ENCODE data around the gene DAPK2. TPM values are rescaled to one million over a fixed set of nuclear protein-coding genes. Genes with fewer than 3 reads are reported as not detected.

DAPK2 gene
- total RNA-seq, 2 donors from 2014 or later: 2.1 to 3.1 TPM

DNA sequence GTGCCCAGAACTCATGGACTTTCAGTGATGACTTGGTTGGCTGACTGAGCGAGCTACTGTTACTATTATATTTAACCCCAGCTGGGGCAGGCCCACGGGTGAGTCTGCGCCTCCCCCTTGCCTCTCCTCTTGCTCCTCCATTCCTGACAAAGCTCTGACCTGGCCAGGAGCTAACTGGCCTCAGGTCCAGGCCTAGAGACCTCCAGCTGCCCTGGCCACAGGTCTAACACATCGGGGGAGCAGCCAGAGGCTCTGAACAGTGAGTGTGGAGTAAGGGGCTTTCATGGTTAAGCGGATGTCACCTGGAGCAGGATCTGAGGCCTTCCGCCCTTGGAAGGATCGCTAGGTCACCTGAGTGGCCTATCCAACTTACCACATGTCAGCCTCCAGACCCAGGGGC lies 116.3 kb downstream of the DAPK2 start:
- DNase-seq (ENCODE audit: low spot score): no peak
- intact Hi-C loops (cut with DNase I): no loop called here

DNA sequence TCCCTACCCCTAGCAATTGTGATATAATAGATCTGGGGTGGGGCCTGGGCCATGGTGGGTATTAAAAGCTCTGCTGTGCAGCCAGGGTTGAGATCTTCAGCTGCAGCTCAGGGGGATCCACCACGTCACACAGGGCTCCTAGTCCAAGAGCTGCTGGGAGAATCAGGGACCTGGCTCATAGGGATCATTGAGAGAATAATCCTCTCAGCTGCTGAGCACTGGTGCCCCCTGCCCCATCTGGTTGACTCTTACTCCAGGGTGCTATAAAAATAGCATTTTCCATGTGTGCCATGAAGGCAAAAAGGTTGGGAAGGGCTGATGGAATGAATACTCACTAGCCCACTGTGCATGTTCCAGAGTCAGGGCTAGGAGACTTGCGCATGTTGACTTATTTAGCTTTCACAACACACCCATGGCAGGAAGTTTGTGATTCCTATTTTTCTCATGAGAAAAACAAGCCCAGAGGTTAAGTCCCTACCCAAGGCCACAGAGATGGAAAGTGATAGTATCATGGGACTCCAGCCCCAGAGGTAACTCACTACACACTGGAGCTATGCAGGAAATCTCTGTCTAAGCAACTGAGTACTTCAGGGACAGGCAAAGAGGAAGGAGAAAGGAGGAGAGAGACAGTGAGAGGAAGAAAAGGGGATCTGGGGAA lies 118.0 kb downstream of the DAPK2 start:
- no peak for DNase-seq (ENCODE audit: low spot score)
- intact Hi-C loops (cut with DNase I): no loop called here

DNA sequence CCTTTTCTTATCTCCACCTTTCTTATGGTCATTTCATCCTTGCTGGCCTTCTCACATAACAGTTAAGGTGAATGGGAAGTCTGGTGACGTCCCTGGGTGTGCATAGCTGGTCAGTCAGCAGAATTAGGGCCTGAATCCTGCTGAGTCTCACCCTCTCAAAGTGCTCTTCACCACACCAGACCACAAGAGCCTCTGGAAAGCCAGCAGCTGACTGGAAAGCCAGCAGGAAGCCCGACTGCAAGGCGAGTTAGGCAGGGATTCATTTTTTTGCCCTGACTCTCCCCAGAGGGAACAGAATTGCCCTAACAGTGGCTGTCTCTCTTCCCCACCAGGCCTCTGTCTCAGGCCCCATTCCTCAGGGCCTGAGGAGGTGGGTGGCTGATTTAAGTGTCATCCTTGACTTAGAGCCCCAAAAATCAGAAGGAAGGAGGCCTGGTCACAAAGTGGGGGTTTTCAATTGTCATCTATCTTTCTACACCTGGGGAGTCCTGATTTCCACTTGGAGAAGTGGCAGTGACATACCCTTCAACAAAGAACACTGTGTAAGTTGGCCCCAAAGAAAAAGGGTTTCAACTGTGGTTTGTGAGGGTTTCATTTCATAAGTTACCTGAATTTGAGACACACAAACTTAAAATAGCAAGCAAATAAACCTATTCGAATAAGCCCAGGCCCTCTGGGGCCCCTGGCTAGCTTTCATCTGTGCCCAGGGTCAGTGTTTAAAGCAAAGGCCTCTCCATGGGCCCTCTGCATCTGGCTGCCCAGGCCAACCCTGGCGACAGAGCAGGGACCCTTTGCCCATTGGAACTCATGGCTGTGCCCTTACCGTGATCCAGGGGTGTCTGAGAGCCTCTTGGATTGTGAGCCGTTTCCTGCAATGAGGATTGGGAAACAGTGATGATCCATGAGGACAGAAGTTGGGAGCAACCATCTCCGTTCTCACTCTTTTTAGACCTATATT lies 122.0 kb downstream of the DAPK2 start:
- intact Hi-C loops (cut with DNase I): loop anchor here in 1 of 2 donors (5.0 kb wide), 1 partner anchor 62 kb away; no protein-coding TSS in a partner anchor
- peak; percentile 56 for DNase-seq (ENCODE audit: low spot score)

DNA sequence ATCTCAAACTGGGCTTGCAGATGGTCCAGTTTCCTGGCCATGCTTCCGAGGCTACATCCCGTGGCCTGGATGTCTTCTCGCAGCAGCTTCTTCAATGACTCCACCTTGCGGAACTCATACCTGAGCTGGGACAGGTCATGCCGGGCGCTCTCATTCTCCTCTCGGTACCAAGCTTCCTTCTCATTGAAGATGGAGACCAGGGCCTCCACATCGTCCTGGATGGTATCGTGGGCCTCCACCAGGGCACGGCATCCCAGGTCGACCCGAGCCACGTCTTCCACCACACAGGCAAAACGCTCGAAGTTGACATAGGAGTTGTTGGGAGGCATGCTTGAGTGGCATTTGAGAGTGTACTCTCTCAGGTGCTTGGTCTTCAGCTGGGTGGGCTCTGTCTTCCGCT lies 123.4 kb downstream of the DAPK2 start:
- intact Hi-C loops (cut with DNase I): loop anchor here in 1 of 2 donors (5.0 kb wide), 1 partner anchor 61 kb away; no protein-coding TSS in a partner anchor

DNA sequence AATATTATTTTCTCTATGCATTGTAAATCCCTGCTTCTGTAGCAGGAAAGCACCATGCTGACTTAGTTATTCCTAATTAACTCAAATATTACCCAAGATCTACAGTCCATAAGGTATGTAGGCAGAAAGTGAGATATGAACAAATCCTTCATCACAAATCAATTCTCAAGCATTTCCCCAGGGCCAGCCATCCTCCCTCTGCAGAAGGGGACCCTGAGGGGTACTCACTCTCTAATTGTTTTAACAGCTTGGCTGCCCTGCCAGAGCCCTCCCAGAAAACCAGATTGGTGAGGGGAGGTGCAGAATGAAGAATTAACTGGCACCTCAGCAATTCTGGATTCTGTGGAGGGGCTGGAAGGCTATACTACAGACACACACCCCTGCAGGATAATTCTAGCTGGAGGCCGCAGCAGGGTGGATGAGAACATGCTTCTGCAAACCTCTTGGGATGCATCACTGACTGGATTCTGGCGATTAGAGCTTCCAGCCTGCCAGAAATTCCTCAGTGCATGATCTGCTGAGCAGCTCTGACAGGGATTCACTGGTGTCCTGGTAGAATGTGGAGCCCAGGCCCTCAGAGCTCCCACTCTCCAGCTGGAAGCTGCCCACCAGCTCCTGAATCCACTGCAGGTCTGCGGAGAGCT lies 123.9 kb downstream of the DAPK2 start:
- peak; percentile 62 for DNase-seq (ENCODE audit: low spot score)
- intact Hi-C loops (cut with DNase I): loop anchor here in 1 of 2 donors (5.0 kb wide), 1 partner anchor 60 kb away; no protein-coding TSS in a partner anchor

More for the DNA sequence above, 123.4 kb downstream of the DAPK2 start:
- peak; percentile 51 for DNase-seq (ENCODE audit: low spot score)

DNA sequence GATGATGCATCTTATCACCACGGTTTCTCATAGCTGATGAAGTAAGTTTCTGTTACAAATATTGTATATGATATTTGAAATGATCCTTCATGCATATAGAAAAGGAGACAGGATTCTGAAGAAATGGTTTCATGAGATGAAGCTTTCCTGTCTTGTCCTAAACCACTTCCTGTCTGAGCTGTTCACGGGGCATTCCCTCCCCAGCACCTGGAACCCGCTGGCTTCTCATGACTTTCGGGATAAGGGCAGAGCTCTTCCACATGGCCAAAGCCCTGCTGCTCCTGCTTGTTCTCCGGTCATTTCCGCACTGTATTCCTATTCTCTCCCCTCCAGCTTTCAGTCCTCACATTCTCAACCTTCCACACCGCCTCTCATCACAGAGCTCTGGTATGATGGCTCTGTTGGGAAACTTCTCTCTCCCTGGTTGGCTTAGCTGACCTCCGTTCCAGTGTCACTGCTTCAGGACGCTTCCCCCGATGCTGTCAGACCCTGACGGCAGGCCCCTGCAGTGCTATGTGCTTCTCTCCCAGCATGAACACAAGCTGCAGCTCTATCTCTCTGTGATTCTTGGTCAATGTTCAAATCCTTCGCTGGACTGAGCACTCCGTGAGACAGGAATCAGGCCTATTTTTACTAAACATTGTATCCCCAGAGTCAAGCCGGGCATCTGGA lies 125.6 kb downstream of the DAPK2 start:
- intact Hi-C loops (cut with DNase I): loop anchor here in 1 of 2 donors (5.0 kb wide), 1 partner anchor 58 kb away; no protein-coding TSS in a partner anchor
- DNase-seq (ENCODE audit: low spot score): peak; percentile 11

DNA sequence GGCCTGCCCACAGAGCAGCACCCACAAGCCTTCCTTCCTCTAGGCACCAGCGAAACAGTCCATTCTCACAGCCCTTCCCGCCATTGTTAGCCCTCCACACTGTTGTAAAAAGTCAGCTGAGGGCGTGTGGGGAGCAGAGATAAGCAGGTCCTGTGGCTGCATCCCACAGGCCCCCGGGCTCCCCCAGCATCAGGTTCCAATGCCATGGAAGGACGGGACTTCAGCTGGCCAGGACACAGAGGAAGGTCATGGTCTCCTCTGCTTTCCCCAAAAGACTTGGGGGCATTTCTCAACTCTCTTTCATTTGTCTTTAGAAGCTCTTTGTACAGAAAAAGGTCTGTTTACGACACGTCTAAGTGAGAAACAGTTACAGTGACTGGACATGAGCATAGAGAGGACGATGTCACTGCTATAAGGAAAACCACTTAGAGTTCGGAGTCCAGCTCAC lies 127.4 kb downstream of the DAPK2 start:
- no peak for DNase-seq (ENCODE audit: low spot score)
- intact Hi-C loops (cut with DNase I): no loop called here

DNA sequence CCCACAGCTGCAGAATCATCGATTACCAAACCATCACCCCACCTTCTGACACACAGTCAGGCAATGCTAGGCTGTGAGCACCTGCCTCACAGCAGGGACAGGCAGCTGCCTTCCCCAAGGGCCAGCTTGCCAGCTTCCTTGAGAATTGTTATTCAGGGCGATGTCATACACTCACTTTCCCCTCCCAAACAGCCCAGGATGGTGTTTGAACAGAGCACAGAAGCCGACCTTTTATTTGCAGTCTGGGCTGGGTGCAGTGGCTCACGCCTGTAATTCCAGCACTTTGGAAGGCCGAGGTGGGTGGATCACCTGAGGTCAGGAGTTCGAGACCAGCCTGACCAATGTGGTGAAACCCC lies 128.0 kb downstream of the DAPK2 start:
- no peak for DNase-seq (ENCODE audit: low spot score)
- intact Hi-C loops (cut with DNase I): no loop called here

DNA sequence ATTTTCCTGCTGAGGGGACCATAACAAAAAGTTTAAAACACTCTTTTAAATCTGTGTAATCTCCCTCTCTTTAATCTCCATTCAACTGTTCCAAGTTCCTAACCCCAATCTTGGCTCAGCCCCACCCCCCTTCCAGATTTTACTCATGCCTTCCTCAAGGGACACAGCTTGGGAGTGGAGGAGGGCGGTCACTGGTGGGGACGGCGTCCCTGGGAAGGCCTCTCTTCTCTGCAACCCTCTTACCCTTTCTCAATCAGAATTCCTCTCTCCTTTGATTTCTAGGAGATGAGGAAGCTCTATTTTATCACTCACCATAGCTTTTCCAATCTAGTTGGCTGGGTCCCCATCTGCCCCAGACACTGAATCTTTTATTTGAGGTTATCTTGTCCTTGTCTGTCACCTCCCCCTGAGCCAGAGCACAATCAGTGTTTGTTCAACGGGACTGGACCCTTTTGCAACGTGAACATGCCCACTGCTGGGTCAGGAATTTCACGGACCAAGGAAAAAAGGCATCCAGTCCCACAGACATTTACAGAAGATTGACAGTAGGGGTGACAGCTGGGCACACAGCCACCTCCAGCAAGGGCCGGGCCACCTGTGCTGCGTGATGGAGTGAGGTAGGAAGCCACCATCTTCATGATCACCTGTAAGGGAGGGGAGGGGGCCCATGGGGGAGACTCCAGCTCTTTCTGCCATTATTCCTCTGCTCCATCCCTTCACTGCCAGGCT lies 128.5 kb downstream of the DAPK2 start:
- DNase-seq (ENCODE audit: low spot score): no peak
- intact Hi-C loops (cut with DNase I): no loop called here

DNA sequence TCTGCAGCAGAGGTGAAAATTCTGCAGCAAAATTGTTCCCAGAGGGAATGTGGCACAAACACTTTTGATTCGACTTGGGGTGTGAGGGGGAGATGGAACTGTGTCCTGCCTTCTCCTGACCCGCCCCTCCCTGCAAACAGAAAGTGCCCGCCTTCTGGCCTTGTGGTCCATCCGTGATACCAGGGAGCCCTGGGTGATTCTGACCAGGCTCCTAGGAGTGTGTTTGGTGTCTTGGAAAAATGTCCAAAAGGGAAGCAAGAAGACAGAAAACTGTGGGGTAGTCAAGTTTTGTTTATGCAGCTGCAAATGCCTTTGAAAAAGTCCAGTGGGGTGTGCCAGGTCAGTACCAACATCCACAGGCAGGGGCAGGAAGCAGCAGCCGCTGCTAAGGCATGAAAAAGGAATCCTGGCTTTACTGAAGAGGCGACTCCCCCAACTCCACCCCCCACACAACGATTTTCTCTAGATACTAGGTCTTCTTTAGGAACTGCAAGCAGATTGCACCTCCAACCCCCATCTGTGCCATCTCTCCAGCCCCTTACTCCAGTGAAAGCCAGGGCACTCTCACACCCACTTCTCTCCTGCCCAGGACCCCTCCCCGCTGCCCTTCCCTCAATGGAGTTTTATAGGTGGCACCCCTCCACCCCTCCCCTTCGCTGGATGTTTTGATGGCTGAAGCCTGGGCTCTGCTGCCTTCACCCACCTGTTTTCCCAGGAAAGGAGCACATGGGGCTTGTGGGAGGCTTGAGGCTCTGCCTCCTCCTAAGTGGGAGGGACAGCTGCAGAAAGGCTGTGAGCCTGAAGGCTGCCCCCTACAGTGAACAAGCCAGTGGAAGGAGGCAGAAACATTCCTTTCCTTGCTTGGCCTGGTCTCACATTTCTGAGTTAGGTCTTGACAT lies 130.2 kb downstream of the DAPK2 start:
- no peak for DNase-seq (ENCODE audit: low spot score)
- intact Hi-C loops (cut with DNase I): no loop called here

DNA sequence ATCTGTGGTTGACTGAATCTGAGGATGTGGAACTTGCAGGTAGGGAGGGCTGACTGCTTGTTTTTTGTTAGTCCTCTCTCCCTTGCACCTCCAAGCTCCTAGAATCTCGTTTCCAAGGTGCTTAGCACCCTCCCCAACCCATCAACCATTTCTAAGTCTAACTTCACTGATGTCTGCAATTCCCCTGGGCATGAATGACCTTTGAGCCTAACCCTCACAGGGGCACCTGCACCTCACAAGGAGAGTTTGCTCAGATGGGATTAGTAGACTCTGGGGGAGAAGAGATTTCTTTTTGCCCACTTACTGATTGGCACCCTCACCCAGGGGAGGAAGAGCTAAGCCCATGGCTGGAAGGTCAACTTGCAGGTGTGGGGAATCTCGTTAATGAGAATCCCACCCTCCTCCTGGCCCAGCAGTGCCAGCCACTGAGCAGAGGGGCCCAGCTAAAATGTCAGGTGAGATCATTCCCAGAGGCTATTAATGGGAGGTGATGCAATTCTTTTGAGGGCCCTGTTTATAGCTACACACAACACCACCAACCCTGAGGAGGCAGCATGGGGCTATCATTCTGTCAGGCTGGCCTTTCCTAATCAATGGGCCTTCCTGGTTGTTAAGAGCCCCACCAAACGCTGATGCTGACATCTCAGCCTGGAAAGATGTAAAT lies 130.9 kb downstream of the DAPK2 start:
- DNase-seq (ENCODE audit: low spot score): no peak
- intact Hi-C loops (cut with DNase I): no loop called here

DNA sequence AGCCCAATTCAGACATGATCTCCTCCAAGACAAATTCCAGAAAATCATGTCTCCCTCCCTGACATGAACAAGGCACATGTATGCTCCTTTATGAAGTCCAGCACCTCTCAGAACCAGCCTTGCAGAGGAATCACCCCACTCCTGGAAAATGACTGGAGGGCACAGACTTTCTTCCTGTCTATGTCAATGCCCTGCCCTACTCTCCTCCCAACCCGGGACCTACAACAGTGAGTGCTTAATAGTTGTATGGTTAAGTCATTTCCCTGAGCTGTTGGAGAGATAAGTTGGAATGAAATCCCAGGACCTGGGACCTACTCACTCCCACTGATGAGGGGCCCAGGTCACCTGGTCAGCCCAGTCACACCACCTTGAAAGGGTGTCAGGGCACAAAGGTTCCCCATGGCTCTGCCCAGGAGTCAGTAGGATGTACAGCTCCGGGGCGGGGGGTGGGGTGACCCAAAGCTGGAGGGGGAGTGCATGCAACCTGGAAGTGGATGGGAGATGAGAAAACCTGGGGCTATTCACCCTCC lies 132.4 kb downstream of the DAPK2 start:
- DNase-seq (ENCODE audit: low spot score): no peak
- intact Hi-C loops (cut with DNase I): loop anchor here in 1 of 2 donors (5.0 kb wide), 1 partner anchor 1738 kb away; no protein-coding TSS in a partner anchor

DNA sequence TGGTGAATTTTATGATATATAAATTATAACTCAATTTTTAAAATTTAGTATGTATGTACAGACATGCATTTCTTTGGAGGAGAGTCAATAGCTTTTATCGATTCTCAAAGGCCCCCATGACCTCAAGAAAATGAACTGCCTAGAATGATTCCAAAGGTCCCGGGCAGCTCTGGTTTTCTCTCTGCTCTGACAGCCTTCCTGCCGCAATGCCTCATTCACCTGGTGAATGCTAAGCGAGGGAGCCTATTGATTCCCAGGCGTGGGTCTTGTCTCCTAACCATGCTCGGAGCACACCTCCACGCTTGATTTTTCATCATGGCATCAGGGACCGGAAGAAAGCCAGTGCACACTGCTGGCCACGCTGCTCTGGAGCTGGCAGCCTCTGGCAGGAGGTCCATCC lies 132.9 kb downstream of the DAPK2 start:
- intact Hi-C loops (cut with DNase I): loop anchor here in 1 of 2 donors (5.0 kb wide), 1 partner anchor 1739 kb away; no protein-coding TSS in a partner anchor
- DNase-seq (ENCODE audit: low spot score): no peak

DNA sequence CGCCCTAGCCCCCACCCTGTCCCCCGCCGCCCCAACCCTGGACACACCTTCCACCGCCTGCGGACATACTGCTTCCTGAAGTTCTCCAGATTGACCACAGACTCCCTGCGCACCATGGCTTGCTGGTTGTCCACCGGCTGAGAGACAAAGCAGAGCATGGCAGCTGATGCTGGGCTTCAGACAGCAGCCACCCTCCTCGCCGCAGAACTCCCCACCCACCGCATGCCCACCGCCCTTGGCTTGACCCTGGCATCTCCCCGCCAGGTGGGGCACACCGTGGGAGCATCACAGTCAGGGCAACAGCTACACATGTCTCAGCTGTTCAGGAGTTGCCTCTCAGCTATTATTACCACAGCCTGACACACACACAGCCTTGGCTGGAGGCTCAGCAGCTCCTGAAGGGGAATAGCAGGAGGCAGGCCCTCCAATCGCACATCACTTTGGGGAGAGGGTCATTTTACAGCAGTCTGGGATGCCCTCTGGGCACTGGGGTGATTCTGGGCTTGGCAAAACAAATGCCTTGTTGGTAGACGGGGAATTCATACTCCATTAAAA lies 134.1 kb downstream of the DAPK2 start:
- intact Hi-C loops (cut with DNase I): loop anchor here in 1 of 2 donors (5.0 kb wide), 1 partner anchor 1740 kb away; no protein-coding TSS in a partner anchor
- no peak for DNase-seq (ENCODE audit: low spot score)

DNA sequence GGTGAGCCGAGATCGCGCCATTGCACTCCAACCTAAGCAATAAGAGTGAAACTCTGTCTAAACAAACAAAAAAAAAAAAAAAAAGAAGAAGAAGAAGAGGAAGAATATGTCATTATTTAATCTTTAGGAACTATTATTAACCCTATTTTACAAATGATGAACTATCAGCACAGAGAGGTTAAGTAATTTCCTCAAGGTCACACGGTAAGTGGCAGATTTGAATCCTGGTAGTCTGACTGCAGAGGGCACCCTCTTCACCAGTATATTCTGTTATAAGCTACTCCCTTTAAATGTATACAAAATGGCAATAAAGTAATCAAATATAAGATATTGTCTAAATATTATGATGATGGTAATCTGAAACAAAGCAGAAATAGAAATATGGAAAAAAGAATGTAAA lies 135.1 kb downstream of the DAPK2 start:
- intact Hi-C loops (cut with DNase I): loop anchor here in 1 of 2 donors (5.0 kb wide), 1 partner anchor 1741 kb away; no protein-coding TSS in a partner anchor
- DNase-seq (ENCODE audit: low spot score): no peak

DNA sequence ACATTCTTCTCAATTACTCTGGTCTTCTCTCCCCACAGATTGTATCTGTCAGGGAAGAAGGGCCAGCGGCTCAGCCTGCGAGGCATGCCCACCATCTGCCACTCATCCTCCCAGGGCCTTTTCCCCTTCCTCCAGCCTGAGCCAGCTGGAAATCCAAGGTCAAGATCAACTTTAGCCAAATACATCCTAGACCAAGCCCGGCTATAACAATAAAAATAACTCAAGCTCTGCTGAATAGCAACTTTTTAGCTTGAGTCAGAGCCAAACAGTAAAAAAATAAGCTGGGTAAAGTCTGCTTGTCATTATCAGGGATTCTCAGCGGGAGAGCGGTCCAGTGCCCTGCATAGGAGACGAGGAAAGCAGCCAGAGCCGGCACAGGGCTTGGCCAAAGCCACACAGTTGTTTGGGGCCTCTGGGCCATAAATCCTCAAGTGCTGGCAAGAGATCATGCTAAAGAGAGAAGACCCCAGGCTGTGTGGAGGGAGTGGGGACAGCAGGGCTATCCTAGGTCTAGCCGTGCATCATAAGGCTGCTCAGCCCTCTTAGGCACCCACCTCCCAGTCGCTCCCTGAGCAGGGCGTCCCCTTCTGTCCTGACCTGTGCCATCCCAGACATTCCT lies 136.4 kb downstream of the DAPK2 start:
- intact Hi-C loops (cut with DNase I): loop anchor here in 1 of 2 donors (5.0 kb wide), 1 partner anchor 1742 kb away; no protein-coding TSS in a partner anchor
- DNase-seq (ENCODE audit: low spot score): no peak

Data from posterior vena cava (tissue), 2 donors.